GM23338 (cell line): ENCODE results near the gene RGS3.

ENCODE experiments used
- CTCF ChIP-seq, 2 experiments: fragments of 200-600 bp in 1 of 2; sonication (generic) in 1 of 2; conservative IDR thresholded peaks; 2 replicates each; pipeline versions ENCODE4 v1.5.1 to v1.6.1; 2016 to 2017; ENCODE audit warnings: antibody characterized with exemption in 2 of 2, low read depth in 2 of 2, mild to moderate bottlenecking in 2 of 2, moderate library complexity in 1 of 2
- ETS1 ChIP-seq: IDR thresholded peaks from 2 replicates; pipeline ENCODE4 v1.6.1; 2016; ENCODE audit warnings: antibody characterized with exemption
- EZH2 ChIP-seq: fragments of 200-600 bp; sonication (generic); IDR thresholded peaks from one replicate; pipeline ENCODE4 v1.8.0; 2017; ENCODE audit warnings: antibody characterized with exemption, mild to moderate bottlenecking, low read depth; ENCODE audit not compliant: unreplicated experiment
- EZH2phosphoT487 ChIP-seq: fragments of 200-600 bp; sonication (generic); IDR thresholded peaks from one replicate; pipeline ENCODE4 v1.8.1; 2018; ENCODE audit warnings: antibody characterized with exemption; ENCODE audit not compliant: unreplicated experiment
- JUNB ChIP-seq: IDR thresholded peaks from one replicate; pipeline ENCODE4 v1.6.1; 2016; ENCODE audit warnings: antibody characterized with exemption; ENCODE audit not compliant: unreplicated experiment
- POLR2AphosphoS5 ChIP-seq: IDR thresholded peaks from 2 replicates; pipeline ENCODE4 v1.6.1; 2016; ENCODE audit warnings: antibody characterized with exemption, low read depth
- REST ChIP-seq: IDR thresholded peaks from one replicate; pipeline ENCODE4 v1.6.1; 2018; ENCODE audit warnings: antibody characterized with exemption; ENCODE audit not compliant: unreplicated experiment

GRCh38 chr9:113644321-113644720, 180.8 kb downstream of the RGS3 start:
- TF ChIP-seq REST = no peak
- TF ChIP-seq CTCF (conservative IDR thresholded peaks at IDR 0.05; ENCODE audit: low read depth in 2 of 2) = no peak
- no peak for TF ChIP-seq POLR2AphosphoS5
- TF ChIP-seq JUNB = no peak
- TF ChIP-seq EZH2 = no peak
- TF ChIP-seq EZH2phosphoT487 = no peak
- TF ChIP-seq ETS1 = no peak
